MM.1S (cell line): Measurements from ENCODE around the gene LRRC27.

Experiments
- EZH2 ChIP-seq: fragments of 300-600 bp; sonication (generic); optimal IDR thresholded peaks from 2 replicates; pipeline ENCODE3; 2017; ENCODE audit warnings: low read depth, mild to moderate bottlenecking, antibody characterized with exemption, low read length, mixed read lengths
- EZH2phosphoT487 ChIP-seq: fragments of 300-600 bp; sonication (generic); IDR thresholded peaks from 2 replicates; pipeline ENCODE4 v1.6.1; 2018; ENCODE audit warnings: antibody characterized with exemption, low read length
- TF ChIP-seq, protein P1 (sequence below): fragments of 300-600 bp; sonication (generic); IDR thresholded peaks from 2 replicates; pipeline ENCODE4 v1.5.1; 2016; ENCODE audit warnings: antibody characterized with exemption, low read length, mixed read lengths

- TF ChIP-seq EZH2 (no peak), EZH2phosphoT487 (no peak)
- TF ChIP-seq, protein P1, sequence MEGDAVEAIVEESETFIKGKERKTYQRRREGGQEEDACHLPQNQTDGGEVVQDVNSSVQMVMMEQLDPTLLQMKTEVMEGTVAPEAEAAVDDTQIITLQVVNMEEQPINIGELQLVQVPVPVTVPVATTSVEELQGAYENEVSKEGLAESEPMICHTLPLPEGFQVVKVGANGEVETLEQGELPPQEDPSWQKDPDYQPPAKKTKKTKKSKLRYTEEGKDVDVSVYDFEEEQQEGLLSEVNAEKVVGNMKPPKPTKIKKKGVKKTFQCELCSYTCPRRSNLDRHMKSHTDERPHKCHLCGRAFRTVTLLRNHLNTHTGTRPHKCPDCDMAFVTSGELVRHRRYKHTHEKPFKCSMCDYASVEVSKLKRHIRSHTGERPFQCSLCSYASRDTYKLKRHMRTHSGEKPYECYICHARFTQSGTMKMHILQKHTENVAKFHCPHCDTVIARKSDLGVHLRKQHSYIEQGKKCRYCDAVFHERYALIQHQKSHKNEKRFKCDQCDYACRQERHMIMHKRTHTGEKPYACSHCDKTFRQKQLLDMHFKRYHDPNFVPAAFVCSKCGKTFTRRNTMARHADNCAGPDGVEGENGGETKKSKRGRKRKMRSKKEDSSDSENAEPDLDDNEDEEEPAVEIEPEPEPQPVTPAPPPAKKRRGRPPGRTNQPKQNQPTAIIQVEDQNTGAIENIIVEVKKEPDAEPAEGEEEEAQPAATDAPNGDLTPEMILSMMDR, result no peak
Observed at GRCh38 chr10:132329565-132330485, 2.2 kb upstream of the LRRC27 start.
